NT2/D1 (cell line): Measurements from ENCODE around the gene IL17RD.

Source experiments
- SUZ12 ChIP-seq: IDR thresholded peaks from 2 replicates; pipeline ENCODE4 v1.6.1; 2011; ENCODE audit not compliant: insufficient read length, insufficient read depth; ENCODE audit errors: extremely low read depth
- YY1 ChIP-seq: IDR thresholded peaks from 2 replicates; pipeline ENCODE4 v1.6.1; 2011; ENCODE audit not compliant: insufficient read length, insufficient read depth
- ZNF274 ChIP-seq: IDR thresholded peaks from 2 replicates; pipeline ENCODE4 v1.6.1; 2011; ENCODE audit warnings: mild to moderate bottlenecking, low read depth, low read length

- no peak for TF ChIP-seq ZNF274
- TF ChIP-seq YY1, result no peak
- no peak for TF ChIP-seq SUZ12
Observed at GRCh38 chr3:57063032-57063431, 102.1 kb downstream of the IL17RD start.
